ENCODE results near the gene CNGA2. TPM values are rescaled to one million over a fixed set of nuclear protein-coding genes. Genes with fewer than 3 reads are reported as not detected.
A peak's percentile ranks its signal among the peaks of the same experiment; 100 is the strongest.

Gene CNGA2
- total RNA-seq, 1 donor from 2014 or later: not detected

- no peak for DNase-seq (ENCODE audit: low spot score)
Measured at GRCh38 chrX:151752847-151753246, 18.3 kb downstream of the CNGA2 start.

- peak; percentile 40 for DNase-seq (ENCODE audit: low spot score)
Measured at GRCh38 chrX:151753313-151754046, 18.9 kb downstream of the CNGA2 start.

- DNase-seq (ENCODE audit: low spot score): peak; percentile 21
Measured at GRCh38 chrX:151754047-151754429, 19.5 kb downstream of the CNGA2 start.

- peak; percentile 8 for DNase-seq (ENCODE audit: low spot score)
Measured at GRCh38 chrX:151754641-151755215, 20.2 kb downstream of the CNGA2 start.

GRCh38 chrX:151759041-151759708 lies 24.6 kb downstream of the CNGA2 start:
- DNase-seq (ENCODE audit: low spot score): no peak

- no peak for DNase-seq (ENCODE audit: low spot score)
Measured at GRCh38 chrX:151762802-151763201, 28.3 kb downstream of the CNGA2 start.

GRCh38 chrX:151763711-151764110 lies 29.2 kb downstream of the CNGA2 start:
- DNase-seq (ENCODE audit: low spot score): no peak

- DNase-seq (ENCODE audit: low spot score): no peak
Measured at GRCh38 chrX:151765026-151765425, 30.5 kb downstream of the CNGA2 start.

GRCh38 chrX:151771726-151772125 lies 37.2 kb downstream of the CNGA2 start:
- no peak for DNase-seq (ENCODE audit: low spot score)

- DNase-seq (ENCODE audit: low spot score): no peak
Measured at GRCh38 chrX:151773434-151773833, 38.9 kb downstream of the CNGA2 start.

- DNase-seq (ENCODE audit: low spot score): no peak
Measured at GRCh38 chrX:151774421-151774820, 39.9 kb downstream of the CNGA2 start.

GRCh38 chrX:151776181-151776731 lies 41.7 kb downstream of the CNGA2 start:
- no peak for DNase-seq (ENCODE audit: low spot score)

- DNase-seq (ENCODE audit: low spot score): no peak
Measured at GRCh38 chrX:151776936-151777335, 42.4 kb downstream of the CNGA2 start.

- no peak for DNase-seq (ENCODE audit: low spot score)
Measured at GRCh38 chrX:151779258-151779657, 44.7 kb downstream of the CNGA2 start.

GRCh38 chrX:151780621-151781020 lies 46.1 kb downstream of the CNGA2 start:
- DNase-seq (ENCODE audit: low spot score): no peak

- DNase-seq (ENCODE audit: low spot score): no peak
Measured at GRCh38 chrX:151789179-151789800, 54.7 kb downstream of the CNGA2 start.

GRCh38 chrX:151790481-151791160 lies 56.1 kb downstream of the CNGA2 start:
- no peak for DNase-seq (ENCODE audit: low spot score)

GRCh38 chrX:151791961-151792360 lies 57.4 kb downstream of the CNGA2 start:
- no peak for DNase-seq (ENCODE audit: low spot score)

- DNase-seq (ENCODE audit: low spot score): no peak
Measured at GRCh38 chrX:151792505-151792904, 58.0 kb downstream of the CNGA2 start.

GRCh38 chrX:151793886-151794285 lies 59.3 kb downstream of the CNGA2 start:
- no peak for DNase-seq (ENCODE audit: low spot score)

Measured in umbilical cord (tissue), 2 donors.